Measurements from ENCODE around the gene PI16. TPM values are rescaled to one million over a fixed set of nuclear protein-coding genes. Genes with fewer than 3 reads are reported as not detected.

PI16 gene
- polyA plus RNA-seq, 1 donor from 2014 or later = 2.3 TPM

DNA sequence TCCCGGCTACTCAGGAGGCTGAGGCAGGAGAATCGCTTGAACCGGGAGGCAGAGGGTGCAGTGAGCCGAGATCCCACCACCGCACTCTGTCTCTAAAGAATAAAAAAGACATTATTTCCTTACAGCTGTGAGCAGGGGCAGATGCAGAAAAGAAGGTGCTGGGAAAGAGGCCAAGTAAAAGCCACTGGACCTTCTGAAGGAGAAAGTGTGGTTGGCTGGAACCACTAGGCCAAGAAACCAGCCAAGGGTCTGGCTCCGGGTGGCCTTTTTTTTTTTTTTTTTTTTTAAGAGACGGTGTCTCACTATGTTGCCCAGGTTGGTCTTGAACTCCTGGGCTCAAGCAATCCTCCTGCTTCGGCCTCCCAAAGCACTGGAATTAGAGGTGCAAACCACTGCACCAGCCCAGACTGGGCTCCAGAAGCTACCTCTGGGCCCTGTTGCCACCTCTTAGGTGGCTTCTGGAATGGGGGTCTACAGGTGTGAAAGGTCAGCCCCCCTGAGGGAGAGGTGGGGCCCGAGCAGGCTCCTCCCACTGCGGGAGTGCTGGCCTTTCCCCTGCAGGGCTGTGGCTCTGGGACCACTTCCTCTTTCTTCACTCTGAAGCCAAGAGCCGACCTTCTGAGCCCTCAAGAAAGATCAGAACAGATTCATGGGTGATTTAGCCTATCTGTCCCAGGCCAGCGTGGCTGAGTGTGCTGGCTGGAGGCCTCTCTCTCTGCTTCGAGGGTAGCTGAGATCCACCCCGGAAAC, 50.7 kb downstream of the PI16 start, which contains the start of gene FGD2:
Gene FGD2, plus strand, starts transcription at position 595 of the 750 bp plus-strand sequence. CDS start 163 bp downstream, outside the sequence.
- Mint-ChIP-seq H3K27me3 (no peaks in the 10 kb centered on the region), H3K27ac (peak within 1 kb of the TSS; percentile 56 to 99 (median 96)), H3K4me1 (peaks cover 38 to 47% (median 39%) of the 10 kb centered on the region in 3 donors), H3K4me3 (peak within 1 kb of the TSS; percentile 95 to 100 (median 98)), H3K36me3 (peaks cover 4% of the 10 kb centered on the region), H3K9me3 (no peaks in the 10 kb centered on the region)

DNA sequence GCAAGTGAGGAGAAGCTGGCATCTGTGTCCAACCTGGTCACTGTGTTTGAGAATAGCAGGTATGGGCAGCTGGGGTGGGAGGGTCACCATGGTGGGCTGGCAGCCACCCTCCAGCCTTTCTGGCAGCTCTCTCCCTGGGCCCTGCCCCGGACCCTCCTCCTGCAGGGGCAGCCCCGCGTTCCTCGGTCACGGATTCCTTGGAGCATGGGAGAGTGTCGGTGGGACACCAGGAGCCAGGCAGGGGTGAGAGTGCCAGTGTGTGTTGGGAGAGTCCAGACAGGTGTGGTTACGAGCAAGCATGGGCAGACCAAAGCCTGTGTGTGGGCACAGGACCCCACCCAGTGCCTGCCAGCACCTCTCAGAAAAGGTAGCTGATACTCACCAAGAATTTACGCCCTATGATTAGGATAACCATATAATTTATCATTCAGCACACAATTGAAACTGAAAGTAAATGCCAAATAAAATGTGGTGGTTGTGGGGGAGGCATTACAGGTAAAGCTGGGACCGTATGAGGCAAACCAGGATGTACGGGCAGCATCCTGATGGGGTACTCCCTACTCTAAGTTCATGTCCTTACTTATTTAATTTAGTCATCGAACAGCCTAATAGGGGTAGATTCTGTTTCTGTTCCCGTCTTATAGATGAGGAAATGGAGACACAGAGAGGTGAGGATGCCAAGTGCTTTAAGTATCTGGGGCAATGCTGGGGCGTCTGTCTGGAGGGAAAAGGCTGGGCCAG, 51.5 kb downstream of the PI16 start:
- Mint-ChIP-seq H3K27ac (peak overlapping the region; percentile 56 to 99 (median 96)), H3K27me3 (no peaks in the 10 kb centered on the region), H3K4me3 (peak overlapping the region; percentile 95 to 100 (median 98)), H3K4me1 (peaks cover 34 to 47% (median 35%) of the 10 kb centered on the region in 3 donors), H3K9me3 (no peaks in the 10 kb centered on the region), H3K36me3 (peaks cover 4% of the 10 kb centered on the region)

DNA sequence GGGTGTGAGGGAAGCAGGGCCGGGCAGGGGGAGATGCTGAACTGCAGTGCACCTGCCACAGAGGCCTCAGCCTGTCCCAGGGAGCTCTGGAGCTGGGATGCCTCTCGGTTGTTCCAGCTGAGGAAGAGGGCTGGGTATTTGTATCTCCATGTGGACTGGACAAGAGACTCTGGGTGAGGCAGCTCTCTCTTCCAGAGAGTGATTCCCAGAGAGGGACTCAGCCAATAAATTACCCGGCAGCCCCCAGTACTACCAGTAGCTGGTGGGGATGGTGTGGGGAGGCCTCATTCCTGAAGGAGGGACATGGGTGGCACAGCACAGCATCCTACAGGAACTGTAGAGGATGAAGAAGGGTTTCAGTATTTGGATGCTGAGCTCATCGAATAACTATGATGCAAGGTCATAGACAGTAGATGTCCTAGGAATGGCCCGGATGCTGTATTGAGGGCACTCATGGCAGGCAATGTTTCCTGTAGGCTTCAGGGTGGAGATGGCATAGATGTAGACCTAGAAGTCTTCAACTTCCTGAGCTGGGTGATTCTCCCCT, 52.3 kb downstream of the PI16 start:
- Mint-ChIP-seq H3K27me3 (no peaks in the 10 kb centered on the region), H3K4me1 (peaks cover 28 to 42% (median 32%) of the 10 kb centered on the region in 3 donors), H3K4me3 (peak overlapping the region; percentile 95 to 100 (median 98))

DNA sequence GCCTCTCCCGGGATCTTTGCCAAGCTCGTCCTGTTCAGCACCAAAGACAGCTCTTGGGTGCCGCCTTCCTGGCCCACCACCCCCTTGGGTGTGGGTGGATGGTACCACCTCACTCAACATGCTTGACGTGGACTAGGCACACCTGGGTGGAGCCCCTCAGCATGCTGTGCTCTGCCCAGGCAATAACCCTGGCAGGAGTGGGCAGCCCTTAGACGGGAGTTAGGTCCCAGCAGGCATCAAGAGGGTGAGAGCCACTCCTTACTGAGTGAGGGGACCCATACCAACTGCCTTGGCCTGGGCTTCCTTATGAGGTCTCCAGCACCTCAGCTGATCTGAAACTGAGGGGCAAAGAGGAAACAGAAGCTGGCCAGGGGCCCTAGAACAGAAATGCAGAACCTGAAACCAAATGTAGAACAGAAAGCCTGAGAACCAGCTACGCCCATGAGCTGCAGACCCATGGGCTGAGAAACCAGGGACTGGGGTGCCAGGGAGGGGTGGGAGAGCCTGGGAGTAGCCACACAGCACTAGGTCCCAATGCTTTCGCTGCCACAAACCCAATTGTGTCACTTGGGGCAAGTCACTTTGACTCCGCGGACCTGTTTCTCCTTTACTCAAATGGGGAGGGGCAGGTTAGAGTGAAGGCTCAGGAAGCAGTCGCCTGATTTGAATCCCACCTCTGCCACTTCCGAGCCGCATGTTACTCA, 53.0 kb downstream of the PI16 start:
- no peaks in the 10 kb centered on the region for H3K27me3 Mint-ChIP-seq
- H3K9me3 Mint-ChIP-seq = no peaks in the 10 kb centered on the region
- H3K4me1 Mint-ChIP-seq = peaks cover 22 to 35% (median 26%) of the 10 kb centered on the region in 3 donors
- peaks cover 4% of the 10 kb centered on the region for H3K36me3 Mint-ChIP-seq
- H3K4me3 Mint-ChIP-seq = peak overlapping the region; percentile 95 to 100 (median 98)
- peak overlapping the region; percentile 91 to 99 (median 96) for H3K27ac Mint-ChIP-seq

More for the DNA sequence above, 52.3 kb downstream of the PI16 start:
- Mint-ChIP-seq H3K27ac (peak overlapping the region; percentile 91 to 99 (median 96)), H3K36me3 (peaks cover 4% of the 10 kb centered on the region), H3K9me3 (no peaks in the 10 kb centered on the region)

DNA sequence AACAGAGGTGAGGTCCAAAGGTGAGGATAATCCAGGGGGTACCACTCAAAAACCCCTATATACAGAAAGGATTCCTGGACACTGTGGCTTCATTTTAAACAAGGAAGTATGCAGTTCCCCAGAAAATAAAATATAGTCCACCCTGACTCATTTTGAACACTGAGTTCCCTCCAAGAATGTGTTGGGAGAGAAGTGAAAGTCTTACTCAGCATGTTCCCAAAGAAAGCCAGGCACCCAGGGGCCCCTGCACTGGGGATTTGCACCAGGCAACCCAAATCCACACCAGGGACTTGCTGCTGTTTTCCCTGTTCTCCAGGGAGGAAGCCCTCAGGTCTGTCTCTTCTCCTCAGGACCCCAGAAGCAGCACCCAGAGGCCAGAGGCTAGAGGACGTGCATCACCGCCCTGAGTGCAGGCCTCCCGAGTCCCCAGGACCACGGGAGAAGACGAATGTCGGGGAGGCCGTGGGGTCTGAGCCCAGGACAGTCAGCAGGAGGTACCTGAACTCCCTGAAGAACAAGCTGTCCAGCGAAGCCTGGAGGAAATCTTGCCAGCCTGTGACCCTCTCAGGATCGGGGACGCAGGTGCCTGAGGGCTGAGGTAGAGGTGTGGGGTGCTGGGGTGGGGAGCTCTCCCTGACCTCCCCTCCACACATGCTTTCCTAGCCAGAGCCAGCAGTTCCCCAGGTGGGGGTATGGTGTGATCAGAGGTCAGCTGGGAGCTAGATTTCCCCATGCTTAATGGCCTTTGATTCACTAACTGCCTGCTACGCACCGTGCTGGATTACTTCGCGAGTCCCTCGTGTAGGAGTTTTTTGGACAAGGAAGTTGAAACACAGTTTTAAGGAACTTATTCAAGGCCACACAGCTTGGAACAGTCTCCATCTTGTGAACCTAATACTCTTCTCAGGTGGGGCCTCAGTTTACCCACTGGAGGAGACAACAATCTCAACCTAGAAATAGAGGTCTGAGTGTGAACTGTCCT, 54.2 kb downstream of the PI16 start:
- H3K36me3 Mint-ChIP-seq = peaks cover 4% of the 10 kb centered on the region
- peak overlapping the region; percentile 95 to 100 (median 98) for H3K4me3 Mint-ChIP-seq
- no peaks in the 10 kb centered on the region for H3K27me3 Mint-ChIP-seq
- peak overlapping the region in 2 of 3 donors; percentile 47 to 91 for H3K27ac Mint-ChIP-seq
- peaks cover 20 to 28% (median 23%) of the 10 kb centered on the region in 3 donors for H3K4me1 Mint-ChIP-seq
- no peaks in the 10 kb centered on the region for H3K9me3 Mint-ChIP-seq

DNA sequence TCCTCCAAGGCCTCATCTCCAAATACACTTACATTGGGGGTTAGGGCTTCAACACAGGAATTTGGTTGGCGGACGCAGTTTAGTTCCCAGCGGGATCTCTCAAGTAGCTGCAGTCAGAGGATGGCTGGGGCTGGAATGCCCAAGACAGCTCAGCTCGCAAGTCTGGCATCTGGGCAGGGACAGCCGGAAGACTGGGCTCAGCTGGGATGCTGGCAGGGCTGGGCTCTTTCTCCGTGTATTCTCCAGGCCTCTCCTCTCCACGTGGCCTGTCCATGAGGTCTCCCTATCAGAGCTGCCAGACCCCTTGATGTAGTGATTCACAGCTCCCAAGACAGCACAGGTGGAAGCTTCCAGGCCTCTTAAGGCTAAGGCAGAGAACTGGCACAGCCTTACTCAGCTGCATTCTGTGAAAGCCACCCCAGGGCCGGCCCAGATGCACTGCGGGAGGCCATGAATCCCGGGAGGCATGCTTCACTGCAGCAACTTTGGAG, 55.9 kb downstream of the PI16 start:
- Mint-ChIP-seq H3K9me3 (no peaks in the 10 kb centered on the region), H3K27me3 (no peaks in the 10 kb centered on the region), H3K36me3 (peaks cover 3% of the 10 kb centered on the region), H3K27ac (peak overlapping the region in 1 of 3 donors; percentile 59), H3K4me1 (peaks cover 10 to 18% (median 14%) of the 10 kb centered on the region in 3 donors), H3K4me3 (peak overlapping the region in 2 of 4 donors; percentile 17 to 73)

DNA sequence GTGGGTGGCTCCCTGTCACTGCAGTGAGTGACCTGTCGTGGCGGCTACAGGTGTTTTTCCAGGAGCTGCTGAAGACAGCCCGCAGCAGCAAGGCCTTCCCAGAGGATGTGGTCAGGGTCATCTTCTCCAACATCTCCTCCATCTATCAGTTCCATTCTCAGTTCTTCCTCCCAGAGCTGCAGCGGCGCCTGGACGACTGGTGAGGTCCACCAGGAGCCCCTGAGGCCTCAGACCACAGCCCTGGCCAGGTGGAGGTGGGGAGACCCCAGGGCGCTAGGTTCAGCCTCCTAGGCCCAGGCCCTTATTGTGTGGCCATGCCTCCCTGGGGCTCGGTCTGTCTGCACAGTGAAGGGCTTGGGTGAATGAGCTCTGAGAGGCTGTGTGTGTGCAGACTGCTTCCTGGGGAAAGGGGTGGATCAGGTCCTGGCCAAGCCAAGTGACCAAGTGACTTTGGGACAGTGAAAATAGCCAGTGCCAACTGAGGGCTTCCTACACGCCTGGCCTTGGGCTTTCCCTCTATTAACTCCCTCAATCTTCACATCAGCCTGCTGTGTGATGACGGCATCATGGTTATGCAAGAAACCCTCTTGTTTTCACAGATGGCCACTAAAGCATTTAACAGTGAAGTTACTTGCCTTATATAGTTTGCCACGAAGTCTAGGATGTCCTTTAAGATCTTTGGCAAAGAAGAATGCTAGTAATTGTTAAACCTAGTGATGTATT, 57.3 kb downstream of the PI16 start:
- peak overlapping the region in 2 of 4 donors; percentile 65 to 72 for H3K4me3 Mint-ChIP-seq
- peak overlapping the region in 1 of 3 donors; percentile 86 for H3K27ac Mint-ChIP-seq
- H3K36me3 Mint-ChIP-seq = no peaks in the 10 kb centered on the region
- H3K27me3 Mint-ChIP-seq = no peaks in the 10 kb centered on the region
- peaks cover 6 to 18% (median 14%) of the 10 kb centered on the region in 3 donors for H3K4me1 Mint-ChIP-seq
- H3K9me3 Mint-ChIP-seq = no peaks in the 10 kb centered on the region

DNA sequence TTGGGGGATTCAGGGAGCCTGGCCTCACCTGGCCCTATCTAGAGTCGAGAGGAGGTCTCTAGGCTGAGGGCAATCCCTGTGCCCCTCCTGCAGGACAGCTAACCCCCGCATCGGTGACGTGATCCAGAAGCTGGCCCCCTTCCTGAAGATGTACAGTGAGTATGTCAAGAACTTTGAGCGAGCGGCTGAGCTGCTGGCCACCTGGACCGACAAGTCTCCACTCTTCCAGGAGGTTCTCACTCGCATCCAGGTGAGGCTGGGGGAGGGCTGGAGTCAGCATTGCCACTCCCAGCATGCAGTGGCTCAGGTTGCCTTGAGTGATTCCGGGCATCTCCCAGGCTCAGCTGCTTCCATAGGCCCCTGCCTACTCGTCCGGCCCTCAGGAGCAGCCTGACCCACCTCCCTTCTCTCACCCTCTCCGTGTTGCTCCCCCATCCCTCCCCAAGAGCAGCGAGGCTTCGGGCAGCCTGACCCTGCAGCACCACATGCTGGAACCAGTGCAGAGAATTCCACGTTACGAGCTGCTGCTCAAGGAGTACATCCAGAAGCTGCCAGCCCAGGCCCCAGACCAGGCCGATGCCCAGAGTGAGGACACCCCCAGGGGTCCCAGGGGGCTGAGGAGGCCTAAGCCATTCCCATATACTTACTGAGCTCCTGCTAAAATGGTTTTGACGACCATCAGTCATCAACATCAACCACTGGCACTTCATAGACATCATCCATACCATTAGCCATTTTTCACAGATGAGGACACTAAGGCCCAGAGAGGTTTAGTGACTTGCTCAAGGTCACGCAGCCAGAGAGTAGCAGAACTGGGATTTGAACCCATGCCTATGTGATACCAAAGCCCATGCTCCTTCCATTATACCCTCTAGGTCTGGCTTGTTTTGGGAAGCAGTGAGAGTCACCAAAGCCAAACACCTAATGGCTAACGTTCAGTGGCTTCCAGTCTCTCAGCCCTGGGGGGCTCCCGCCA, 59.3 kb downstream of the PI16 start:
- H3K4me3 Mint-ChIP-seq = no peak overlapping the region
- no peaks in the 10 kb centered on the region for H3K27me3 Mint-ChIP-seq
- H3K27ac Mint-ChIP-seq = no peak overlapping the region
- H3K9me3 Mint-ChIP-seq = no peaks in the 10 kb centered on the region
- no peaks in the 10 kb centered on the region for H3K36me3 Mint-ChIP-seq
- H3K4me1 Mint-ChIP-seq = peaks cover 6 to 19% (median 18%) of the 10 kb centered on the region in 3 donors

Other genes with a start within 250 kb of the PI16 start
- gene CPNE5, start 115.3 kb upstream of the PI16 start, polyA plus RNA-seq = 280 TPM
- 14.7 TPM for gene PPIL1, start 79.9 kb upstream of the PI16 start, polyA plus RNA-seq
- 29.9 TPM for gene C6orf89, start 68.8 kb upstream of the PI16 start, polyA plus RNA-seq
- gene MTCH1, start 31.5 kb downstream of the PI16 start, polyA plus RNA-seq = 69.5 TPM
- gene FGD2, start 50.9 kb downstream of the PI16 start, polyA plus RNA-seq = 99.8 TPM
- 31.1 TPM for gene PIM1, start 215.4 kb downstream of the PI16 start, polyA plus RNA-seq